HEK293T (cell line): Measurements from ENCODE around the gene CCDC127.

Experiments
- ARNT ChIP-seq: fragments of 450-650 bp; IDR thresholded peaks from 2 replicates; pipeline ENCODE4 v1.6.1; 2017; ENCODE audit warnings: mild to moderate bottlenecking
- FOXK2 ChIP-seq: fragments of 450-650 bp; IDR thresholded peaks from 2 replicates; pipeline ENCODE4 v1.6.1; 2016; ENCODE audit warnings: mild to moderate bottlenecking
- HDGF ChIP-seq: fragments of 450-650 bp; IDR thresholded peaks from 2 replicates; pipeline ENCODE4 v1.6.1; 2017; ENCODE audit warnings: antibody characterized with exemption, borderline replicate concordance

DNA sequence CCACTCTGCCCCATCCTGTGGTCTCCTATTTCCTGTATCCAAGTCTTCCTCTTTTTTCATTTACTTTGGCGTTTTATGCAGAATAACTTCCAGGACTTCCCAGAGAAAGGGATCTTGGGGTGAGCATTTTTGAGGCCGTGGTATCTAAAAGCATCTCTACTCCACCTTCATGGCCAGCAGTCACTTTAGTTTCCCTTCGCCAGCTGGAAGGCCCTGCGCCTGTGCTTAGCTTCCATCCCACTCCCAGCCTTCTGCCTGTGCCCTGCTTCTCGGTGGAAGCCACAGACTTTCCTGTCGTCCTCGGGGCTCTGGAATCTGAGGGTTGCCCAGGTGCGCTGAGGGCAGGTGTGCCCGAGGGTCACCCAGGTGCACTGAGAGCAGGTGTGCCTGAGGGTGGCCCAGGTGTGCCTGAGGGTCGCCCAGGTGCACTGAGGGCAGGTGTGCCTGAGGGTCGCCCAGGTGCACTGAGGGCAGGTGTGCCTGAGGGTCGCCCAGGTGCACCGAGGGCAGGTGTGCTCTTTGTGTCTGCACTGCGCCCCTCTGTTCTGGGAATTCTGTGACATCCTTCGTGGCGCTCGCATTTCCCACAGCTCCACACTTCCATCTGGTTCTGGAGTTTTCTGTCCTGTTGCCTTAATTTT lies 59.0 kb downstream of the CCDC127 start:
- TF ChIP-seq ARNT (no peak), HDGF (no peak), FOXK2 (no peak)
